ENCODE results near the gene CHST9.

DNA sequence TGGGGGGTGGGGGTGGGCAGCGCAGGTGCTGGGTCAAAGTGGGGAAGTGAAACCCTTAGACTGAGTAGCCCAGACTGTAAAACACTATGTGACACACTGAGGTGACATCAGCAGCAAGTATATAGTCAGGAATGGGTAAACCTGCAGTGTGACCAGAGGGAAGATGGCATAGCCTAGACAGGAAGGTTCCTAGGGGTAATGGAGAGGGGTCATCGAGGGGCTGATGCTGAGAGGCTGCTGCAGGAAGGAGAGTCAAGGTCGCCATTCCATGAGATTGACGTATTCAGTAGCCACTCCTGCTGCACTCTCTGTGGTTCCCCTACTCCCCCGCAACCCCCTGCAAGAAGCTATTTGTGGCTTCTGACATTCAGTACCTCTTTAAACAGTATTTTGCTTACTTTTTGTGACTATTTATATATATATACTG, 111.7 kb downstream of the CHST9 start:
- TF ChIP-seq, protein P1, sequence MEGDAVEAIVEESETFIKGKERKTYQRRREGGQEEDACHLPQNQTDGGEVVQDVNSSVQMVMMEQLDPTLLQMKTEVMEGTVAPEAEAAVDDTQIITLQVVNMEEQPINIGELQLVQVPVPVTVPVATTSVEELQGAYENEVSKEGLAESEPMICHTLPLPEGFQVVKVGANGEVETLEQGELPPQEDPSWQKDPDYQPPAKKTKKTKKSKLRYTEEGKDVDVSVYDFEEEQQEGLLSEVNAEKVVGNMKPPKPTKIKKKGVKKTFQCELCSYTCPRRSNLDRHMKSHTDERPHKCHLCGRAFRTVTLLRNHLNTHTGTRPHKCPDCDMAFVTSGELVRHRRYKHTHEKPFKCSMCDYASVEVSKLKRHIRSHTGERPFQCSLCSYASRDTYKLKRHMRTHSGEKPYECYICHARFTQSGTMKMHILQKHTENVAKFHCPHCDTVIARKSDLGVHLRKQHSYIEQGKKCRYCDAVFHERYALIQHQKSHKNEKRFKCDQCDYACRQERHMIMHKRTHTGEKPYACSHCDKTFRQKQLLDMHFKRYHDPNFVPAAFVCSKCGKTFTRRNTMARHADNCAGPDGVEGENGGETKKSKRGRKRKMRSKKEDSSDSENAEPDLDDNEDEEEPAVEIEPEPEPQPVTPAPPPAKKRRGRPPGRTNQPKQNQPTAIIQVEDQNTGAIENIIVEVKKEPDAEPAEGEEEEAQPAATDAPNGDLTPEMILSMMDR (IDR thresholded peaks at IDR 0.05; ENCODE audit: extremely low read depth in 1 of 2, insufficient read depth in 1 of 2, low read depth in 1 of 2, low read length in 2 of 2) = no peak
- TF ChIP-seq POLR2A (IDR thresholded peaks at IDR 0.05; ENCODE audit: low read depth, low read length) (no peak), MYC (IDR thresholded peaks at IDR 0.05; ENCODE audit: low read depth, low read length) (no peak), POLR2AphosphoS5 (IDR thresholded peaks at IDR 0.05; ENCODE audit: insufficient read depth, low read depth, low read length) (no peak)

All from endothelial cell of umbilical vein (primary cell).